H1 (cell line): ENCODE results near the gene TMEM39A.

Source experiments
- CHD1 ChIP-seq: IDR thresholded peaks from 2 replicates; pipeline ENCODE4 v1.6.1; 2012; ENCODE audit warnings: low read depth, low read length, improper control_type of control experiment
- CTCF ChIP-seq, 3 experiments: IDR thresholded peaks; 1 replicate in 2 of 3; 2 replicates in 1 of 3; pipeline versions ENCODE4 v1.5.1 to v1.6.1; 2011; ENCODE audit warnings: low read length in 3 of 3, mild to moderate bottlenecking in 3 of 3, inconsistent platforms in 2 of 3, low read depth in 1 of 3, moderate library complexity in 1 of 3; ENCODE audit not compliant: insufficient read depth in 1 of 3; ENCODE audit errors: control extremely low read depth in 1 of 3
- EZH2 ChIP-seq: fragments of 200-600 bp; sonication (generic); IDR thresholded peaks from 2 replicates; pipeline ENCODE4 v1.7.1; 2012; ENCODE audit warnings: low read depth, mild to moderate bottlenecking, moderate library complexity, low read length, inconsistent platforms; ENCODE audit not compliant: severe bottlenecking
- GABPA ChIP-seq: IDR thresholded peaks from 2 replicates; pipeline ENCODE4 v1.6.1; 2011; ENCODE audit warnings: mild to moderate bottlenecking, low read length, moderate library complexity, borderline replicate concordance; ENCODE audit not compliant: insufficient read depth
- POLR2A ChIP-seq, 2 experiments: IDR thresholded peaks; 1 replicate in 1 of 2; 2 replicates in 1 of 2; pipeline ENCODE4 v1.6.1; 2011; ENCODE audit warnings: low read depth in 2 of 2, low read length in 2 of 2, mild to moderate bottlenecking in 2 of 2; ENCODE audit errors: control extremely low read depth in 1 of 2
- POLR2AphosphoS5 ChIP-seq: IDR thresholded peaks from 2 replicates; pipeline ENCODE4 v1.6.1; 2011; ENCODE audit warnings: low read depth, low read length
- RFX5 ChIP-seq: IDR thresholded peaks from 2 replicates; pipeline ENCODE4 v1.6.1; 2011; ENCODE audit warnings: low read depth, low read length, improper control_type of control experiment, borderline replicate concordance
- SIN3A ChIP-seq, 2 experiments: IDR thresholded peaks in 1 of 2; conservative IDR thresholded peaks in 1 of 2; 2 replicates each; pipeline ENCODE4 v1.6.1; 2011 to 2012; ENCODE audit warnings: low read length in 2 of 2, improper control_type of control experiment in 1 of 2, low read depth in 1 of 2, mild to moderate bottlenecking in 1 of 2
- TAF1 ChIP-seq: IDR thresholded peaks from 2 replicates; pipeline ENCODE4 v1.6.1; 2011; ENCODE audit warnings: mild to moderate bottlenecking, low read depth, low read length
- YY1 ChIP-seq: IDR thresholded peaks from 2 replicates; pipeline ENCODE4 v1.6.1; 2011; ENCODE audit warnings: low read depth, mild to moderate bottlenecking, low read length

GRCh38 chr3:119500901-119501300, 37.5 kb upstream of the TMEM39A start:
- TF ChIP-seq RFX5 = no peak
- no peak for TF ChIP-seq YY1
- no peak for TF ChIP-seq POLR2AphosphoS5
- no peak for TF ChIP-seq SIN3A (conservative IDR thresholded peaks at IDR 0.05 in 1 of 2, IDR thresholded peaks at IDR 0.05 in 1 of 2; ENCODE audit: low read depth in 1 of 2, low read length in 2 of 2)
- TF ChIP-seq EZH2 = no peak
- TF ChIP-seq CTCF (IDR thresholded peaks at IDR 0.05; ENCODE audit: control extremely low read depth in 1 of 3, insufficient read depth in 1 of 3, low read depth in 1 of 3, low read length in 3 of 3) = no peak
- TF ChIP-seq POLR2A (IDR thresholded peaks at IDR 0.05; ENCODE audit: control extremely low read depth in 1 of 2, low read depth in 2 of 2, low read length in 2 of 2) = no peak
- no peak for TF ChIP-seq TAF1
- TF ChIP-seq GABPA = no peak
- TF ChIP-seq CHD1 = no peak
